ENCODE results near the gene NKX1-1.
"Not testable (repeated sequence)": the region's sequence is repeated elsewhere in the genome, so short reads cannot be mapped to it uniquely, and the experiment has no call there.

NKX1-1 gene

GRCh38 chr4:1383728-1384591, 22.3 kb downstream of the NKX1-1 start:
- DNase-seq, result no peak

GRCh38 chr4:1382776-1383727, 23.2 kb downstream of the NKX1-1 start:
- DNase-seq, result no peak

- no peak for DNase-seq
Observed at GRCh38 chr4:1381944-1382541, 24.2 kb downstream of the NKX1-1 start.

GRCh38 chr4:1381181-1381621, 25.0 kb downstream of the NKX1-1 start:
- DNase-seq, result no peak

GRCh38 chr4:1380368-1381151, 25.7 kb downstream of the NKX1-1 start:
- no peak for DNase-seq

GRCh38 chr4:1379801-1380331, 26.4 kb downstream of the NKX1-1 start:
- DNase-seq, result no peak

GRCh38 chr4:1379351-1379781, 26.9 kb downstream of the NKX1-1 start:
- no peak for DNase-seq

GRCh38 chr4:1378559-1379231, 27.5 kb downstream of the NKX1-1 start:
- DNase-seq, result no peak

GRCh38 chr4:1377606-1378261, 28.5 kb downstream of the NKX1-1 start:
- no peak for DNase-seq

GRCh38 chr4:1376841-1377605, 29.2 kb downstream of the NKX1-1 start:
- DNase-seq, result no peak

- DNase-seq, result no peak
Observed at GRCh38 chr4:1376391-1376840, 29.8 kb downstream of the NKX1-1 start.

- DNase-seq, result no peak
Observed at GRCh38 chr4:1375761-1376322, 30.4 kb downstream of the NKX1-1 start.

- no peak for DNase-seq
Observed at GRCh38 chr4:1375051-1375721, 31.1 kb downstream of the NKX1-1 start.

- no peak for DNase-seq
Observed at GRCh38 chr4:1374706-1375045, 31.6 kb downstream of the NKX1-1 start.

GRCh38 chr4:1373892-1374705, 32.1 kb downstream of the NKX1-1 start:
- no peak for DNase-seq

- not testable (repeated sequence) for DNase-seq
Observed at GRCh38 chr4:1372576-1372975, 33.7 kb downstream of the NKX1-1 start.

- DNase-seq, result no peak
Observed at GRCh38 chr4:1371176-1372165, 34.8 kb downstream of the NKX1-1 start.
